CD4-positive, alpha-beta T cell treated with Interleukin-12 subunit alpha and Interleukin-12 subunit beta, for 1 hour (primary cell): Measurements from ENCODE around the gene FAM117B.
"Not testable (repeated sequence)": the region's sequence is repeated elsewhere in the genome, so short reads cannot be mapped to it uniquely, and the experiment has no call there.

Experiments
- DNase-seq: peaks from one replicate; pipeline ENCODE4 v3.0.0-alpha.2; 2020

FAM117B gene

DNA sequence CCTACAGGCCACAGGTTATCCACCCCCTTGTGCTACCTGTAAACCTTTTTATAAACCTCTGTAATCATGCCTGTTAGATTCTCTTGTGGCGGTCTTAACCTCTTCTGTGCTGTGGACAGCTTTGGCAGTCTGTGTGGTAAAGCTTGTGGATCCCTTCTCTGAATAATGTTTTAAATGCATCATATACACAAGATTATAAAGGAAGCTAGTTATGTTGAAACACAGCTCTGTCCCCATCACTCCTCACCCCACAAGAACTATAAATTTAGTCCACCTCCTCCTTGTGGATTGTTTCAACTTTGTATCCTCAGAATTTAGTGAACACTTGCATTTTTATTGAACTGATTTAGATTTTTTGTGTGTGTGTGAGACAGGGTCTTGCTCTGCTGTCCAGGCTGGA is 129.1 kb downstream of the FAM117B start:
- no peak for DNase-seq

DNA sequence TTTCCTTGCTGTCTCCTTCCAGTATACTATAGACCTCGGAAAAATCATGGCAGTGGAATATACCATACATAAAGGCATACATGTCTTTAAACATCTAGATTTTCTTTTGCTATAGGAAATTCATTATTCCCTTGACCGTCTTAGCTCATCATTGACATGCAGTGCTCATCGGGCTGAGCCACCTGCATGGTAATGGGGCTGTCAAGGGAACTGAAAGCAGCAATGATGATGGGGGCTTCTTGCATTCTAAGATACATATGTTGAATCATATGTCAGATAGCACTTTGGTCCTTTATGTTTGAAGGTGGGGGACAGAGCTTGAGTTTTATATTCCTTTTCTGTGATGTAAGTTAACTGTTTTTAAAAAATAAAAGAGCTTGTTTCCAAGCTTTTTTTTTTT is 130.2 kb downstream of the FAM117B start:
- no peak for DNase-seq

DNA sequence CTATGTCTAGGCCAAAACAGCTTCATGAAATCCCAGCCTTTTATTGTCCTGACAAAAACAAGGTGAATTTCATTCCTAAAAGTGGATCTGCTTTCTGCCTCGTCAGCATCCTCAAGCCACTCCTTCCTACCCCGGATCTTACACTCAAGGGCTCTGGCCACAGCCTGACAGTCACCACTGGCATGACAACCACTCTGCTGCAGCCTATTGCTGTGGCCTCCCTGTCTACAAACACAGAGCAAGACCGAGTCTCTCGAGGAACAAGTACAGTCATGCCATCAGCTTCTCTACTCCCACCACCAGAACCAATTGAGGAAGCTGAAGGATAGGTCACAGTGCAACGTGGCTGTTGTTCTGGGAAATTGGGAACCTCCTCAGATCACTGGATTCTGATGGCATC is 130.7 kb downstream of the FAM117B start:
- DNase-seq, result no peak

DNA sequence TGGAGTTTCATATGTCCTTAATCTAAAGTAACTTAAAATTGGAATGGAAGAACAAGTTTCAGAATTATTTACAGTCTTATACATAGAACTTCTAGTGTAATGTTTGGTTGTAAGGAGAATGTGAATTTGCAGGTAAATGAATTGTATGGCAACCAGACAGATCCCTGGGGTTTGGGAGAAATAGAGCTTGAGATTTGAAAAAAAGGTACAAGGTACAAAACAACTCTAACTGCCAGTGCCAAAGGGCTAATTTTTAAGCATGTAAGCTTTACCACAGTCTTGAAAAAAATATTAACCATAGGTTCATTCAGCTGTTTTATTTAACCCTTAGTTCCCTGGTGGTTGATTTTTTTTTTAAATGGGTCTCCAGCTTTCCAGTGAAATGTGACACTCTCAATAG is 133.5 kb downstream of the FAM117B start:
- DNase-seq, result no peak

DNA sequence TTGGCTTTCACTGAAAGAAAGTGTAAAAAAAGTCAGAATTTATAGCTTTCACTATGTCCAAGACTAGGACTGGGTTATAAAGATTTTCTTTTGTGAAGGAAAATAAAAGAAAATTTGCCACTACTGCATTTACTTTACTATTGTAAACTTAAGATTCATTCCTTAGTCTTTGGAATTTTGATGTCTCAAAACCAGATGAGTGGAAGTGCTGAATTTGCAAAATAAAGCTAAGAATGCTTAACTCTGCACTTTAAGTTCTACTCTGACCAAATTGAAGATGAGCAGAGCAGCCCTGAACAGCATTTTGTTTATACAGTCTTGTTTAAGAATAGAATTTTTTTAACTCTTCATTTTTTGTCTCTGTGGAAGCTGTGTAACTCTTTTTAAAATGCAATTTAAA is 134.4 kb downstream of the FAM117B start:
- no peak for DNase-seq

DNA sequence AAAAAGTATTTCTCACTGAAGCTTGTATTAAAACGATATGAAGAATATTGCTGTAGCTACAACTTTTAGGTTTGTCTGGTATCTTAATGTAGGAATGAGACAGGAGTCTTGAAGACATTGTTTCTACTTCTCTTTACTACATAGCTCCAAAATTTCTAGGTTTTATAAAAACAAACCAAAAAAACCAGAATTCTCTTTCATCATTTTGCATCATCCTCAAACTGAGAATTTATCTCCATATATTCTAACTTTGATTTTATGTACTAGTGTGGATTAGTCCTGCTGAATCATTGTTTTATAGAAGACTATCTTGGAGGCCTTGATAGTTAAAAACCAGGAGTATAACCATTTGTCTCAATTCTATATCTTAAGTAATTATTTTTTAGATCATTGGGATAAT is 136.6 kb downstream of the FAM117B start:
- DNase-seq, result no peak

DNA sequence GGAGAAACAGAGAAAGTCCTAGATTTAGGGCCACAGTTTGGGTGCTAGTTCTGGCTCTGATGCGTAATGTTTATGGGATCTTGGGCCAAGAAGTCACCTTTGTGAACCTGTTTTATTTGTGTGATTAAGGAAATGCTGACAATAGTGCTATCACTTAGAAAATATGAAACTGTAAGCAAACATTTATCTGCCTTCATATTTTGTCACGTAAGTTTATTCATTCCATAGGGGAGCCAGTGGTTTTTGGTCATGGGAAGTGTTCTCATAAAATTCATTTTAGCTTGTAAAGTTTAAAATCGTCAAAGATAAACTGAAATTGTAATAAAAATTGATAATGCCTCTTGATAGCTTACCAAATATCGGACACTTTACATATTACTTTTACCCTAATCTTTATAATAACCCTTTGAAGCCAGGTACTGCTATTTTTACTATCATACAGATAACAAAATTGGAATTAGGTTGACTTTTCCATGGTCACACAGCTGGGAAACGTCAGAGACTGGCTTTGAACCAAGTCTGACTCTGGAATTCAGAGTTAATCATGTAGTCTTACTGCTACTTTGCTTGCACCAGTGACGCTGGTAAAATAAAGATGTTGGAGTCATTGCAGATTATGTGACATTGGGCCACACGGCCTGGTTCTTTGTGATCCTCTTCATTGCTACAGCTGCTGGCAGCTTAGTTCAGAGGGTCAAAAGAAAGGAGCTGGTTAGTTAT is 137.1 kb downstream of the FAM117B start:
- no peak for DNase-seq

DNA sequence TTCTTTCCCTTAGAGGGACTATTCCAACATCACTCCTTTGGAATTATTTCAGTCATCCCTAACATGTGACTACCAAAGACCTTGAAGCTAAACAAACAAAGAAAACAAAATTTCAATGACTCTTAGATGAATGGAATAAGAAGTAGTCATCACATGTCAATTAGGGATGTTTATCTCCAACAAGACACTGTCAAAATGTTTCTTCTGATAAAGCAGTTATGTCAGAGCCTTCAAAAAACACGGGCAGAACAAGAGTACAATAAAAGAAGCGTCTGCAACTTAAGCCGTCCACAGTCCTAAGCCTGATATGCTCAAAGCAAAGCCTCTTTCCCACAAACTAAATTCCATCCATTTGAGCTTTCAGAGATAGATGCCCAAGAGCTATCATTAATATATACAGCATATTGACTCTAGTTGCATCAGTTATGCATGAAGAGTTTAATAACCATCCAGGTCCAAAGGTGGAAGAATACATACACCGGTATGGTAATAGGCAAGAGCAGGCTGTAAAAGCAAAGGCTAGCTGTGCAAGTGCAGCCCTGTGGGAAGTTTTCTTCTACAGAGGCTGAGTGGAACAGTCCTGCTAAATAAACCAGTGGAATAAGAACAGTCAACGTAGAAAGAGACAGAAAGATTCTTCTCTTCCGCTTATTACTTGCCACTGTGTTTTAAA is 138.7 kb downstream of the FAM117B start:
- no peak for DNase-seq

DNA sequence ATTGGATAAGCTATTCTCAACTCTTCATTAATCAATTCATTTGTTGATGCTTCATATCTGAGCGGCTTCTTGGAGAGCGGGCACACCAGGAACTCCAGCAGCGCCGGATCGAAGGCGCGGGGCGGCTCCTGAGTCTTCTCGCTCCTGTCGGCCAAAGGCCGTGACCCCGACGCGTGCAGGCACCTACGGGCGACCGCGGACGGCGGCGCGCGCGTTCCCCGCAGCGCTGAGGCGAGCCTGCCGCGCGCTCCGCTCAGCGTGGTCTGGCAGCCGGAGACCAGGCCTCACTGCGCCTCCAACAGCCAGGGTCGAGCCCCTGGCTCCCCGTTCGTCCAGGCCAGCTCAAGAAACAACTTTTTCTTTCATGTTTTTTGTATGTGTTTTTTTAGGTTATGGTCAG is 139.3 kb downstream of the FAM117B start:
- DNase-seq, result no peak

DNA sequence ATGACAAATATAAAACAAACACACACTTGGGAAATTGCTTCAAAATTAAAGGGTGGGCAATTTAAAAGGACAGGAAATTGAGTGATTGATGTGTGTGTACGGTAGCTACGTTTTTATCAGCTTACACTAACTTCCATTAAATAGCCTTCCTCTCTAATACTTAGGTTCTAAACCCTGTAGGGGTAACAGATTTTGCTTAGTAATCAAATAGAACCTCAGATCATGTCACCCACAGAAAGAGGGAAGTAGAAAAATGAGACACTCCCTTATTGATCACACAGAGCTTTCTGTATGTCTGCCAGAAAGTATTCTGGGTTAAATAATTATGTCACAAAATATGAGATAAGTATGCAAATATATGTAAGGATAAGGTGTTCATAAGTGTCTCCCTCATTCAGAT is 143.4 kb downstream of the FAM117B start:
- no peak for DNase-seq

DNA sequence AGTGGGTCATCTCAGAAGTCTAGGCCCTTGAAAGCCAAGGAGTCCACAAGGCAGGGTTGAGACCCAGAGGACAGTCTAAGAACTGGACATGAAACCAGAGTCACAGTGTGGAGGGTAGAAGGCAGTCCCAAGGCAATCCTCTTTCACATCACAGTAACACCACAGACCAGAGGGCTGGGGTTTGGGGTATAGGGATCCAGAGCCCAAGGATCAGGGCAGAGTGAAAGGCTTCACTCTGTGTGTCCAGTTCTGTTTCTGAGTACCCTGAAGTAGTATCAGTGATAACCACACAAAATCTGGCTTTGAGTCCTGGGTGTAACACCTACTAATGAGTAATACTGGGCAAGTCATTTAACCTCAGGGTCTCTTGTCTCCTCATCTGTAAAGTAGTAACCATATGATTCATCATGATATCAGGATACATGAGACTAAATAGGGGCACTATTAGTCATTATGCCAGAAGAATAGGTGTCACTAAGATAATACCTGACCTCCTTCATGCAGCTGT is 145.8 kb downstream of the FAM117B start:
- DNase-seq, result no peak

DNA sequence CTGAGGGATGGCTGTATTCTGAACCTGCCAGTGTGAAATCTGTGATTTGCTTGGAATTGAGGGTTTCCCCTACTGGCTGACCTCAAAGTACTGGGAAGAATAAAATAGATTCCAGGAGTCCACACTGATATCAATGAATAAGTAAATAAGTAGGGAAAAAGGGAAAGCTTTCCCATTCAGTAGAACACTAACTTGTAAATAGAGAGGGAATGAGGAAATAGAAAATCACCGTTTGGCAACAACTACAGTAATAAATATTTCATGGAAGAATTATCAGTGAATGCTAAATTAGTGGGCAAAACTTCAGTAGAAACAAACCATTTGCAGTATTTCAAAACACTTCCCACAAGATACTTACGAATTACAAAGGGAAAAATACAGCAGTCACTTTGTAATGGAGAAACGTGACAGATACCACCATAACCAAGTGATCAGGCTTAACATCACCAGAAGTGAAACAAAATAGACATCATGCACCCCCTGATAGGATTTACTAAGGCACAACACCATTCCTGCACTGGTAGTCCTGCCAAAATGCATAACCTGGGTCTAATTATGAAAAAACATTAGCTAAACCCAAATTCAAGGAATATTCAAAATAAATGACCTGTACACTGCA is 148.3 kb downstream of the FAM117B start:
- no peak for DNase-seq

DNA sequence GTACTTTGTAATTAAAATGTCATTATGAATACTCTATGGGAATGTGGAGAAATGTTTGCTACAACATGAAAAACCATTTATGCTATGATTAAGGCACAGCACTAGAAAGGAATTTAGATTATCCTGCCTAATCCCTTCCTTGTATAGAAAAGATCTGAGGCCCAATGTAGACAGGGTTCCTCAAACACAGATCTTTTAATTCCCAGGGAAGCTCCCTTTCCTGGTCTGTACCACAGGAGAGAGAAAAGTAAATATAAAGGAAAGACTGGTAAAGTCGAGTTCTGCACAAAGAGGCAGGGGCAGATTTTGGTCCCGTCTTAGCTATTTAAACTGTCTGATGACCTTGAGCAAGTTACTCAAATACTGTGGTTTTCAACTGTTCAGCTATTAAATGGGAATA is 152.1 kb downstream of the FAM117B start:
- DNase-seq, result no peak

DNA sequence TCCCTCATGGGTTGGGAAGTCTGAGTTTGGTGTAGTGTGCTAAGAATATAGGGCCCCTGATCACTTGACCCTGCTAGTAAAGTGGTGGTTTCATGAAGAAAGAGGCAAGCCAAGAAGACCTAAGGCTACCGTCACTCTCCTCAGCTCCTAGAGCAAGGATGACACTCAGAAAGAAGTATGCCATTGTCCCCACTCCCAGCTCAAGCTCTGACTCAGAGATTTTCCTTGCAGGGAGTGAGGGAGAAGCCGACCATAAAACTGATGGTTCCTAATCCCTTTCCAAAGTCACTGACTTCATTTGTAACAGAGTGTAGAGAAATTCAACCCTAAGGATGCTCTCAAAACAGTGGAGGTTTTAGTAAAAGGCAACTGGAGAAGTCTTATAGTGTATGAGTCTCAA is 155.9 kb downstream of the FAM117B start:
- DNase-seq, result no peak

DNA sequence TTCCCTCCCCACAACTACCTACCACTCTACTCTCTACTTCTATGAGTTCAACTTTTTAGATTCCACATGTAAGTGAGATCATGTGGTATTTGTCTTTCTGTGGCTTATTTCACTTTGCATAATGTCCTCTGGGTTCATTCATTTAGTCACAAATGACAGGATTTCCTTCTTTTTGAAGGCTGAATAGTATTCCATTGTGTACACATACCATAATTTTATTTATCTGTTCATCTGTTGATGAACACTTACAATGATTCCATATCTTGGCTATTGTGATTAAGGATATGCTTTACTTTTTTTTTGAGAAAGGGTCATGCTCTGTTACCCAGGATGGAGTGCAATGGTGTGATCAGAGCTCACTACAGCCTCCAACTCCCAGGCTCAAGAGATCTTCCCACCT is 163.2 kb downstream of the FAM117B start:
- DNase-seq, result no peak

DNA sequence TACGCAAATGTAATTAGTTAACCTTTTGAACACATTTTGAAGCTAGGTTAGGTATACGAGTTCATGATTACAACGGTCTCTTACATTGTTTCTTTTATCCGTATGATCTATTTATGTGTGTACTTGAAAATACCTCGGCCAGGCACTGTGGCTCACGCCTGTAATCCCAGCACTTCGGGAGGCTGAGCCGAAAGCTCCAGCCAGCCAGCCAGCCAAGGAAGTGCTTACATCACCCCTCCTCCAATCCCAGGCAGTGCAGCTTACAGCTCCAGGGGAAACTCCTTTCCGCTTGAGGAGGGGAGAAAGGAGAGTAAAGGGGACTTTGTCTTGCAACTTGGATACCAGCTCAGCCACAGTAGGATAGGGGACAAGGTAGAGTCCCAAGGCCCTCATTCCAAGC is 171.1 kb downstream of the FAM117B start:
- DNase-seq, result not testable (repeated sequence)

DNA sequence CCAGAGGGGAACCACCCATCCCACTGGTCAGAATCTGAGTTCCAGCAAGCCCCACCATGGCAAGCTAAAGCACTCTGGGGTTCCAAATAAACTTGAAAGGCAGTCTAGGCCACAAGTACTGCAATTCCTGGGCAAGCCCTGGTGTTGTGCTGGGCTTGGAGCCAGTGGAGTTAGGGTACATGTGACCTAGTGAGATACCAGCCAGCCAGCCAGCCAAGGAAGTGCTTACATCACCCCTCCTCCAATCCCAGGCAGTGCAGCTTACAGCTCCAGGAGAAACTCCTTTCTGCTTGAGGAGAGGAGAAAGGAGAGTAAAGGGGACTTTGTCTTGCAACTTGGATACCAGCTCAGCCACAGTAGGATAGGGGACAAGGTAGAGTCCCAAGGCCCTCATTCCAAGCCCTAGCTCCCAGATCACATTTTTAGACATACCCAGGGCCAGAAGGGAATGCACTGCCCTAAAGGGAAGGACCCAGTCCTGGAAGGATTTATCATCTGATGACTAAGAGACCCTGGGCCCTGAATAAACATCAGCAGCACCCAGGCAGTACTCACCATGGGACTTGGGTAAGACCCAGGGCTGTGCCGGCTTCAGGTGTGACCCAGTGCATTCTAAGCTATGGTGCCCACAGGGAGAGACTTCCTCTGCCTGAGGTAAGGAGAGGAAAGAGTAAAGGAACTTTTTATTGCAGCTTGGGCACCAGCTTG is 172.8 kb downstream of the FAM117B start:
- not testable (repeated sequence) for DNase-seq

DNA sequence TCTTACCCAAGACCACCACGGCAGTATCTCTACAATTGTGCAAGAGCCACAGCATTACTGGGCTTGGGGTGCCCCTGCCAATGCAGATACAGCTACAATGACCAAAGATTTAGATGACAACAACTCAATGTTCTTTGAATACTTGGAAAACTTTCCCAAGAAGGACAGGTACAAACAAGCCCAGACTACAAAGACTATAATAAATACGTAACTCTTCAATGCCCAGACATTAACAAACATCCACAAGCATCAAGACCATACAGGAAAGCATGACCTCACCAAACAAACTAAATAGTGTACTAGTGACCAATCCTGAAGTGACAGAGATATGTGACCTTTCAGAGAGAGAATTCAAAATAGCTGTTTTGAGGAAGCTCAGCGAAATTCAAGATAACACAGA is 174.0 kb downstream of the FAM117B start:
- no peak for DNase-seq

DNA sequence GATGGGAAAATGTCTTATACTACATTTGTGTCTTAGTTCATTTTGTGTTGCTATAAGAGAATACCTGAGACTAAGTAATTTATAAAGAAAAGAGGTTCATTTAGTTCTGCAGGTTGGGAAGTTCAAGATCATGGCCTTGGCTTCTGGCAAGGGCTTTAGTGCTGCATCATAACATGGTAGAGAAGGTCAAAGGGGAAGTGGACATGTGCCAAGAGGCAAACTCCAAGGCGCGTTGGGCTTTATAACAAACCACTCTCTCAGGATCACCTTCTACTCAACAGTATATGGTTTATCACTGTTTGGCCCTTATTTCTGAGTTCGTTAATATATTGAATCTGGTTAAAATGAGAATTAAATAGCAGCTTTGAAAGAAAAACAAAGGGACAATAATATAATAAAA is 178.6 kb downstream of the FAM117B start:
- no peak for DNase-seq

DNA sequence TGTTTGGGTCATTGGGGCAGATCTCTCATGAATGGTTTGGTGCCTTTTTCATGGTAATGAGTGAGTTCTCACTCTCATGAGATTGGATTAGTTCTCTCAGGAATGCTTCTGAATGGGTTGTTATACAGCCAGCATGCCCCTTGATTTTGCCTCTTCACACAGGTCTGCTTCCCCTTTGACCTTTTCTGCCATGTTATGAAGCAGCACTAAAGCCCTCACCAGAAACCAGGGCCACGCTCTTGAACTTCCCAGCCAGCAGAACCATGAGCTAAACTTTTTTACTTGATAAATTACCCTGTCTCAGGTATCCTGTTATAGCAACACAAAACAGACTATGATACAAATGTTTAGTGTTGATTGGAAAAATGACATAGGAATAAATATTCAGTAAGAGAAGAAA is 179.5 kb downstream of the FAM117B start:
- no peak for DNase-seq

DNA sequence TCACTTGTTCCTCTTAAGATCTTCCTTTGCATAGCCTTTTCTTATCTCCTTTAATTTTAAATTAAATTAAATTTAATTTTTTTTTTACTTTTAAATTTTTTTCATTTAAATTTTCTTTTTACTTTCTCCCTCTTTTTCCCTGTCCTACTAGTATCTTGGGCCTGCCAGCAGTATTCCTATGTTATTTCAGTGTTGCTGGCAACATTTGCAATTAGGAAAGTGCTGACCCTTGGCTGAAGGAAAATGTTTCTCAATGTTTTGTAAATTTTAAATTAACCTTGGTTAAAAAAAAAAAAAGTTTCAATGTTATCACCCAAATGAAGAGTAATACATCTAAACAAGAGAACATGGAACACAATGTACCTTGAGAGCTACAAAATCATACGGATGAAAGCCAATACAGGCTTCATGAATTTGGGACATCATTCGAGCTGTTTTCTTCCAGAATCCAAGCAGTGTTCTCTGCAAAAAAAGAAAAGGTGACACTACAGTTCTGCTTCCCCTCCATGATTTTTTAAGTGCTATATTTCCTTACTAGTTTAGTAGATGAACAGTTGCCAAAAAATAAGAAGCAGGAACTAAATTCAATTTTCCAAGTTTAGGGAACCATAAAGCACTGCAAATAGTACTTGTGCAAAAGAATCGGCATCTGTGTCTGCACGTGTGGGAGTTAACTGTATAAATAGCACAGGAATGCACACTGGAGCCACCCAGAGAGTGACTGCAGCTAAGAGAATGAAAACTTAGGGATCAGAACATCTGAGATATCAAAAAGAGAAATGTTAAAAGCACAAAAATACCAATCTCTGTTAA is 181.0 kb downstream of the FAM117B start:
- no peak for DNase-seq

DNA sequence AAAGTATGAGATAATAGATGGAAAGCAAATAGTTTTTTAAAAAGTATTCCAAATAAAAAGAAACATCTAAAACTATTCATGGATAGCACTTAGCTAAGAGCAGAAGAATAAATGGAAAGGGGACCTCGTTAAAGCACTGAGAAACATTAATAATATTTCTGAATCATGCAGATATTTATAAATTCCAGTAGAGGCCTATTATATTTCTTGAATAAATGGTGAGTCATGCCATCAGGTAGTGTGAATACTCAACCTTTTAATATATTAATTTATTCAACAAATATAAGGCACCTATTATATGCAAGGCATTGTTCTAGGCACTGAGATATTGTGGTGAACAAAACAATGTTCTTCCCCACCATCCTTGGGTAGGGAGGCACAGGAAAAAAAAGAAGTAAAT is 183.0 kb downstream of the FAM117B start:
- no peak for DNase-seq

DNA sequence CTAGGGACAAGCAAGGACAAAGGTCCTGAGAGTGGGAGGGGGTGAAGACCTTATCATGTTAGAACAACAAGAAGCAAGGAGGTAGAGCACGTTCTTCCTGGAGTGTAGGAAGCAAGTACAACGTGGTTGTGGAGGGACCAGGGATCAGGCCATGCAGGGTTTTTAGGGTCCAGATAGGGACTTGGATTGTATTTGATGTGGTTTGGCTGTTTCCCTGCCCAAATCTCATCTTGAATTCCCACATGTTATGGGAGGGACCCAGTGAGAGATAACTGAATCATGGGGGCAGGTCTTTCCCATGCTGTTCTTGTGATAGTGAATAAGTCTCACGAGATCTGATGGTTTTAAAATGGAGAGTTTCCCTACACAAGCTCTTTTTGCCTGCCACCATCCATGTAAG is 183.6 kb downstream of the FAM117B start:
- no peak for DNase-seq
